GM23248 (cell line): ENCODE measurements around the gene MTMR11.

Experiments used
- EZH2 ChIP-seq: fragments of 200-600 bp; sonication (generic); IDR thresholded peaks from 2 replicates; pipeline ENCODE4 v1.6.1; 2018; ENCODE audit warnings: antibody characterized with exemption, mild to moderate bottlenecking; ENCODE audit not compliant: insufficient read depth, poor library complexity, severe bottlenecking
- EZH2phosphoT487 ChIP-seq: fragments of 200-600 bp; sonication (generic); IDR thresholded peaks from 2 replicates; pipeline ENCODE4 v1.6.1; 2018; ENCODE audit warnings: antibody characterized with exemption, moderate library complexity, mild to moderate bottlenecking, low read depth; ENCODE audit not compliant: insufficient read depth

DNA sequence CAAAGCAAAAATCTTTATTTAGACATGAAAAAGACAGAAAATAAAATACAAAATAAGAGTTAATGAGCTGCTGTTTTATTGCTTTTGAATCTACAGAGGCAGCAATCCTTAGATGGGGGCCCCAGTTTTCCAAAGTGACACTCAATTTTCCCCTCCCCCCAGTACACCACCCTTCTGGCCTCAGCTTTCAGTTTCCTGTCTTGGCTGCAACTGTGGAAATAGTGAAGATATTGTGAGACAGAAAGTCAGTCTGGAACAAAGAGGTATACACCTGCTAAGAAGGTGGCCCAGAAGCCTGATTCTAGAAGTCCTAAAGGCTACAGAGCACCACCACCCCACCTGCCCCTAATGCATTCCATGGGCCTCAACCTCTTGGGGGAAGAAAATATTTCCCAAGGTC lies 1.1 kb upstream of the MTMR11 start:
- TF ChIP-seq EZH2phosphoT487 (no peak), EZH2 (no peak)
